ENCODE data around the gene PAM. TPM values are rescaled to one million over a fixed set of nuclear protein-coding genes. Genes with fewer than 3 reads are reported as not detected.

Gene PAM
- total and polyA plus RNA-seq, 2 of the 13 experiments (the other 11 are each of a cell fraction or from before 2014, with no cell fraction given): 20.2 to 79.1 TPM

DNA sequence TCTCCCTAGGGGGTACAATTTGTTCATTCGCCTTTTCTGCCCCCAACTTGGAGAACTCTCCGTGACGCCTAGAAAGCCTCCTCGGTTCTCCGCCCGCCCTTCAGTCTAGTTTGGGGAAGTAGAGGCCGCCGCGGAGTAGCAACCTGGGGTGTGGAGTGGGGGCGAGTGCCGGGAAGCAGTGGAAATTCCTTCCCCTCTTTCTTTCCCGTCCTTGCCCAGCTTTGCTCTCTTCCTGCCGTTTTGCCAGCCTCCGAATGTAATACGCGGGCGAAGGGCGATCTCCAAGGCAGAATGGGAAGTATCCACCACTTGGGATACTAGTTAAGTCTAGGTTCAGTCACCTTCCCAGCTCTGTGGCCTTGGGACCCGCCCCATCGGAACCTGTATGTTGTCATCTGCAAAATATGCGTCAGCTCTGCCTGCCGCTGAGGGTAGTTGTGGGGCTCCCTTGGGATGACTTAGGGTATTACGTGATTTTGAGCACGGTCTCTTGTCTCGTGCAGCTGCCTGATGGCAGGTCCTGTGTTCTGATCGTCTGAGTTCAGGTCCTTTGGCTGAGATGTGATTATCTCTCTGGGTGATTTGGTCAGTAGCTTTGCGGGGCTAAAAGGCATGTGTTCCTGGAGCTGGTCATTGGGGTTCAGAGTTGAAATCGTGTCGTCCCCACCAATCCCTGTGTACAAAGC is 724 bp downstream of the PAM start (continued):
- TF ChIP-seq MED1 (CRISPR knock-in tag; IDR thresholded peaks at IDR 0.05): peak; percentile 43; the same call in 1 of the 2 replicates
- TF ChIP-seq ZNF747 (CRISPR knock-in tag; IDR thresholded peaks at IDR 0.05; ENCODE audit: borderline replicate concordance): no peak
- TF ChIP-seq, protein P1, sequence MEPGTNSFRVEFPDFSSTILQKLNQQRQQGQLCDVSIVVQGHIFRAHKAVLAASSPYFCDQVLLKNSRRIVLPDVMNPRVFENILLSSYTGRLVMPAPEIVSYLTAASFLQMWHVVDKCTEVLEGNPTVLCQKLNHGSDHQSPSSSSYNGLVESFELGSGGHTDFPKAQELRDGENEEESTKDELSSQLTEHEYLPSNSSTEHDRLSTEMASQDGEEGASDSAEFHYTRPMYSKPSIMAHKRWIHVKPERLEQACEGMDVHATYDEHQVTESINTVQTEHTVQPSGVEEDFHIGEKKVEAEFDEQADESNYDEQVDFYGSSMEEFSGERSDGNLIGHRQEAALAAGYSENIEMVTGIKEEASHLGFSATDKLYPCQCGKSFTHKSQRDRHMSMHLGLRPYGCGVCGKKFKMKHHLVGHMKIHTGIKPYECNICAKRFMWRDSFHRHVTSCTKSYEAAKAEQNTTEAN (CRISPR knock-in tag; conservative IDR thresholded peaks at IDR 0.05): 0 out of 2 replicates have a peak, but pooled peaks have one; percentile 6
- TF ChIP-seq HDAC2 (CRISPR knock-in tag; IDR thresholded peaks at IDR 0.05): peak; percentile 57
- no peak for TF ChIP-seq ZNF562 (CRISPR knock-in tag; IDR thresholded peaks at IDR 0.05; ENCODE audit: borderline replicate concordance)
- peak; percentile 40; the same call in 1 of the 2 replicates for TF ChIP-seq KMT2A (CRISPR knock-in tag; IDR thresholded peaks at IDR 0.05)
- TF ChIP-seq ZMYM4 (CRISPR knock-in tag; IDR thresholded peaks at IDR 0.05): peak; percentile 37; the same call in 1 of the 2 replicates
- peak; percentile 35; the same call in 1 of the 2 replicates for TF ChIP-seq ZNF607 (CRISPR knock-in tag; IDR thresholded peaks at IDR 0.05; ENCODE audit: borderline replicate concordance)
- TF ChIP-seq, protein P2, sequence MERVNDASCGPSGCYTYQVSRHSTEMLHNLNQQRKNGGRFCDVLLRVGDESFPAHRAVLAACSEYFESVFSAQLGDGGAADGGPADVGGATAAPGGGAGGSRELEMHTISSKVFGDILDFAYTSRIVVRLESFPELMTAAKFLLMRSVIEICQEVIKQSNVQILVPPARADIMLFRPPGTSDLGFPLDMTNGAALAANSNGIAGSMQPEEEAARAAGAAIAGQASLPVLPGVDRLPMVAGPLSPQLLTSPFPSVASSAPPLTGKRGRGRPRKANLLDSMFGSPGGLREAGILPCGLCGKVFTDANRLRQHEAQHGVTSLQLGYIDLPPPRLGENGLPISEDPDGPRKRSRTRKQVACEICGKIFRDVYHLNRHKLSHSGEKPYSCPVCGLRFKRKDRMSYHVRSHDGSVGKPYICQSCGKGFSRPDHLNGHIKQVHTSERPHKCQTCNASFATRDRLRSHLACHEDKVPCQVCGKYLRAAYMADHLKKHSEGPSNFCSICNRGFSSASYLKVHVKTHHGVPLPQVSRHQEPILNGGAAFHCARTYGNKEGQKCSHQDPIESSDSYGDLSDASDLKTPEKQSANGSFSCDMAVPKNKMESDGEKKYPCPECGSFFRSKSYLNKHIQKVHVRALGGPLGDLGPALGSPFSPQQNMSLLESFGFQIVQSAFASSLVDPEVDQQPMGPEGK (CRISPR knock-in tag; IDR thresholded peaks at IDR 0.05): 0 out of 2 replicates have a peak, but pooled peaks have one; percentile 8
- TF ChIP-seq ZNF891 (CRISPR knock-in tag; IDR thresholded peaks at IDR 0.05): 0 out of 2 replicates have a peak, but pooled peaks have one; percentile 23
- TF ChIP-seq ZNF816 (CRISPR knock-in tag; IDR thresholded peaks at IDR 0.05; ENCODE audit: borderline replicate concordance): peak; percentile 73; the same call in 1 of the 2 replicates
- no peak for TF ChIP-seq SMAD3 (CRISPR knock-in tag; IDR thresholded peaks at IDR 0.05)
- TF ChIP-seq ZNF605 (CRISPR knock-in tag; IDR thresholded peaks at IDR 0.05): no peak
- TF ChIP-seq, protein P3, sequence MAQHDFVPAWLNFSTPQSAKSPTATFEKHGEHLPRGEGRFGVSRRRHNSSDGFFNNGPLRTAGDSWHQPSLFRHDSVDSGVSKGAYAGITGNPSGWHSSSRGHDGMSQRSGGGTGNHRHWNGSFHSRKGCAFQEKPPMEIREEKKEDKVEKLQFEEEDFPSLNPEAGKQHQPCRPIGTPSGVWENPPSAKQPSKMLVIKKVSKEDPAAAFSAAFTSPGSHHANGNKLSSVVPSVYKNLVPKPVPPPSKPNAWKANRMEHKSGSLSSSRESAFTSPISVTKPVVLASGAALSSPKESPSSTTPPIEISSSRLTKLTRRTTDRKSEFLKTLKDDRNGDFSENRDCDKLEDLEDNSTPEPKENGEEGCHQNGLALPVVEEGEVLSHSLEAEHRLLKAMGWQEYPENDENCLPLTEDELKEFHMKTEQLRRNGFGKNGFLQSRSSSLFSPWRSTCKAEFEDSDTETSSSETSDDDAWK (CRISPR knock-in tag; IDR thresholded peaks at IDR 0.05): no peak
- TF ChIP-seq TARDBP (CRISPR knock-in tag; IDR thresholded peaks at IDR 0.05): 0 out of 2 replicates have a peak, but pooled peaks have one; percentile 45
- TF ChIP-seq SIN3A (IDR thresholded peaks at IDR 0.05; ENCODE audit: borderline replicate concordance, low read depth, low read length): 0 out of 2 replicates have a peak, but pooled peaks have one; percentile 30
- no peak for TF ChIP-seq FOXP1 (IDR thresholded peaks at IDR 0.05)
- no peak for TF ChIP-seq FOXP1 (CRISPR knock-in tag; IDR thresholded peaks at IDR 0.05)
- TF ChIP-seq, protein P4, sequence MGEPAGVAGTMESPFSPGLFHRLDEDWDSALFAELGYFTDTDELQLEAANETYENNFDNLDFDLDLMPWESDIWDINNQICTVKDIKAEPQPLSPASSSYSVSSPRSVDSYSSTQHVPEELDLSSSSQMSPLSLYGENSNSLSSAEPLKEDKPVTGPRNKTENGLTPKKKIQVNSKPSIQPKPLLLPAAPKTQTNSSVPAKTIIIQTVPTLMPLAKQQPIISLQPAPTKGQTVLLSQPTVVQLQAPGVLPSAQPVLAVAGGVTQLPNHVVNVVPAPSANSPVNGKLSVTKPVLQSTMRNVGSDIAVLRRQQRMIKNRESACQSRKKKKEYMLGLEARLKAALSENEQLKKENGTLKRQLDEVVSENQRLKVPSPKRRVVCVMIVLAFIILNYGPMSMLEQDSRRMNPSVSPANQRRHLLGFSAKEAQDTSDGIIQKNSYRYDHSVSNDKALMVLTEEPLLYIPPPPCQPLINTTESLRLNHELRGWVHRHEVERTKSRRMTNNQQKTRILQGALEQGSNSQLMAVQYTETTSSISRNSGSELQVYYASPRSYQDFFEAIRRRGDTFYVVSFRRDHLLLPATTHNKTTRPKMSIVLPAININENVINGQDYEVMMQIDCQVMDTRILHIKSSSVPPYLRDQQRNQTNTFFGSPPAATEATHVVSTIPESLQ (CRISPR knock-in tag; conservative IDR thresholded peaks at IDR 0.05): no peak
- no peak for TF ChIP-seq ZNF782 (CRISPR knock-in tag; IDR thresholded peaks at IDR 0.05; ENCODE audit: borderline replicate concordance)
- TF ChIP-seq KAT7 (CRISPR knock-in tag; IDR thresholded peaks at IDR 0.05; ENCODE audit: borderline replicate concordance): no peak
- TF ChIP-seq RFXANK (CRISPR knock-in tag; IDR thresholded peaks at IDR 0.05): no peak
- peak; percentile 70; the same call in 1 of the 2 replicates for TF ChIP-seq JUND (CRISPR knock-in tag; IDR thresholded peaks at IDR 0.05)
- TF ChIP-seq, protein P5, sequence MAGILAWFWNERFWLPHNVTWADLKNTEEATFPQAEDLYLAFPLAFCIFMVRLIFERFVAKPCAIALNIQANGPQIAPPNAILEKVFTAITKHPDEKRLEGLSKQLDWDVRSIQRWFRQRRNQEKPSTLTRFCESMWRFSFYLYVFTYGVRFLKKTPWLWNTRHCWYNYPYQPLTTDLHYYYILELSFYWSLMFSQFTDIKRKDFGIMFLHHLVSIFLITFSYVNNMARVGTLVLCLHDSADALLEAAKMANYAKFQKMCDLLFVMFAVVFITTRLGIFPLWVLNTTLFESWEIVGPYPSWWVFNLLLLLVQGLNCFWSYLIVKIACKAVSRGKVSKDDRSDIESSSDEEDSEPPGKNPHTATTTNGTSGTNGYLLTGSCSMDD (CRISPR knock-in tag; IDR thresholded peaks at IDR 0.05): no peak
